GM21528 (cell line): Measurements from ENCODE around the gene LBH.

Experiments
- ATAC-seq: cut with Tn5 transposase; IDR thresholded peaks from one replicate; pipeline ENCODE4 v1.9.1; 2021; ENCODE audit warnings: mild to moderate bottlenecking, moderate library complexity; ENCODE audit not compliant: unreplicated experiment, low FRiP score

The LBH gene

GRCh38 chr2:30231212-30231995 is at the start of gene LBH:
Gene LBH (plus strand): TSS chr2:30231534. CDS start chr2:30231739, 205 bp downstream.
- ATAC-seq, result peak; percentile 51

- no peak for ATAC-seq
These were observed 47.3 kb upstream of the LBH start for GRCh38 chr2:30184035-30184434.

GRCh38 chr2:30185178-30185577 is 46.2 kb upstream of the LBH start:
- ATAC-seq, result no peak

DNA sequence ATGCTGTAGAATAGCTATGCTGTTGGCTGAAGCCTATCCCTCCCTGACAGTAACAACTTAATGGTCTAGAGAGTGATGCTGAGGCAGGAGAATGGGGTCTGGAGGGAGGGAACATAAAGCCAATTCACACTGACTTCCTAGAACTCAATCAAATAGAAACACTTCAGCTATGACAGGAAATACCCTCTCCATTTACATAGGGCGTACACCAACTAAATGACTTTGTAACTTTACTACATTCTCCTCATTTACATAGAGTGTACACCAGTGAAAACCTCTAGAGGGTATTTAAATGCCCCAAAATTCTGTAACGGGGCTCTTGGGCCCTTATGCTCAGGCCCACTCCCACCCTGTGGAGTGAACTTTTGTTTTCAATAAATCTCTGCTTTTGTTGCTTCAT is 43.0 kb upstream of the LBH start:
- no peak for ATAC-seq

GRCh38 chr2:30190637-30191036 is 40.7 kb upstream of the LBH start:
- ATAC-seq, result no peak

DNA sequence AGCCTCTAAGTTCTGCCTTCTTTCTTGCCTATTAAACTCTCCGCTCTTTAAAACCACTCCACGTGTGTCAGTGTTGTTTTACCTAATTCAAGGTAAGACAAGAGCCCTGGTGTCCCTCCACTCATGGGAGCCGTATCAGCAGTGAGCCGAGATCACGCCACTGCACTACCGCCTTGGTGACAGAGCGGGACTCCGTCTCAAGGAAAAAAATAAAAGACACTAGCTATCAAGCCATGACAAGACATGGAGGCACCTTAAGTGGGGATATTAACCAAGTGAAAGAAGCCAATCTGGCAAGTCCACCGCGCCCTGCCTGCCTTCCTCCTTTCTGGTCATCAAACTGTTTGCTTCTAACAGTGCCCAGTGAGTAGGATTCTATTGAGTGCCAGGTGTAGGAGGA is 40.2 kb upstream of the LBH start:
- no peak for ATAC-seq

DNA sequence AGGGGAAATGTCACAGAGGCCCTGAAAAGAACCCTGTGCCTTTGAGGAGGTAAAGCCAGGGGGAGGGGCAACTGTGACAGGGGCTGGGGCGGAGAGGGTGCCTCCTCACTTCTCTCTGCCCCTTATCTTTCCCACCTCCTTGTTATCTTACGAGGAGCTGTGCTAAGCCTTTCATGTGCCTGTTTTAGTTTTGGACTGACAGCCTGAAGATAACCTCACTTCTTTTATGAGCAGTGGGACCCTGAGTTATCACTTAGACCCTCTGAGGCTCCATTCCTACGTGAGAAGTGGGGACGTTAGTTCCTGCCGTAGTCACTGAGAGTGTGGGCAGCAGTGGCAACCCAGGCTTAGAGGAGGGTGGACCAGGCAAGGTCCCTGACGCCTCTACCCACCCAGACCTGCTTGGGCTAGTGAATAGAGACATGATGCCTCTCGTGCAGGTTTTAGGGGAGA is 39.5 kb upstream of the LBH start:
- ATAC-seq, result no peak

GRCh38 chr2:30192314-30192713 is 39.0 kb upstream of the LBH start:
- no peak for ATAC-seq

GRCh38 chr2:30193104-30193681 is 38.1 kb upstream of the LBH start:
- ATAC-seq, result no peak

DNA sequence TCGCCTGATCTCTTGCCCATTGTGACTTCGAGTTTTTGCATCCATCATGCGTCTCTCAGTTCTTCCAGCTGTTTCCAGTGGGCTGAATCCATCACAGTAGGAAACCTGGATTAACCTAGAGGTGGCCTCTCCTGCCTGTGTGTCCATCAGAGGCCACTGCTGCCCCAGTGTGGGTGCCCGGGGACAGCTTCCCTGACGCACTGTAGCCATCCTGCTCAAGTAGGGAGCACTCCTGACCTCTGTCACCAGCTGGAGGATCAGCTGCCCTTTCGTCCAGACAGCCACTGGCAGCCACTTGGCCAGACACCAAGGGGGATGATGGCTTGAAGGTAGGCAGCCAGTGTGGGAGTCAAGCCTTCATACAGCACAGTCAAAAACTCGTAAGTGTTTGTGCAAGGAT is 36.9 kb upstream of the LBH start:
- ATAC-seq, result no peak

DNA sequence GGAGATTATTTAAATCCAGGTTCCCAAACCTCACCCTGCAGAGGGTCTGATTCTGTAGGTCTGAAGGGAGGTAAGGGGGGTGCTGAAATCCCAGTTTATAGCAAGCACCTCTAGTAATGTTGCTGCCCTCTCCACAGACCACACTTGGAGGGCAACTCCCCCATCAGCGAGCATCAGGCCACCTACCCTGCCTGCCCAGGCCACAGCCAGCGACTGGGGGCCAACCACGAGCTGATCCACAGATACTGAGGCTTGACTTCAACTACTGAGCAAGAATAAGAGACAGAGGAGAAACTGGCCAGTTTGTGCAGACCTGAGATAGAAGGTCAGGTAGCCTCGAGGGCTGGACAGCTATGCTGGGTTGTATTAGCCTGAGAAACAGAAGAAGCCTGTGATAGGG is 36.3 kb upstream of the LBH start:
- ATAC-seq, result no peak

- ATAC-seq, result no peak
These were observed 33.7 kb upstream of the LBH start for GRCh38 chr2:30197570-30198192.

DNA sequence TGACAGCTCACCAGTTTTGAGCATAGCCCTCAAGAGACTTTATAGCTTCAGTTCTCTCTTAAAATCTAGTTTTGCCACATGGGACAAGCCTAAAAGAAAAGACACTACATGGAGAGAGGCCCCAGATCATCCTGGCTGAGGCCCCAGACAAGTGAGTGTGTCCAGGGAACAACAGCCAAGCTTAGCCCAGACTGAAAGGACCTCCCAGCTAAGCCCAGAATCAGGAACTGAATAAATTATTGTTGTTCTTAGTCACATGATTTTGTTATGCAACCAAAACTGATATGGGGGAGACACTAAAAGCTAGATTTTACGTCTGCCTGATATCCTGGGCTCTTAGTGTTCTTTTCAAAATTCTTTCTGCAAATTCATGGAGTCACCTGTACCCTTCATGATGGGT is 29.3 kb upstream of the LBH start:
- no peak for ATAC-seq

GRCh38 chr2:30203156-30203555 is 28.2 kb upstream of the LBH start:
- no peak for ATAC-seq

DNA sequence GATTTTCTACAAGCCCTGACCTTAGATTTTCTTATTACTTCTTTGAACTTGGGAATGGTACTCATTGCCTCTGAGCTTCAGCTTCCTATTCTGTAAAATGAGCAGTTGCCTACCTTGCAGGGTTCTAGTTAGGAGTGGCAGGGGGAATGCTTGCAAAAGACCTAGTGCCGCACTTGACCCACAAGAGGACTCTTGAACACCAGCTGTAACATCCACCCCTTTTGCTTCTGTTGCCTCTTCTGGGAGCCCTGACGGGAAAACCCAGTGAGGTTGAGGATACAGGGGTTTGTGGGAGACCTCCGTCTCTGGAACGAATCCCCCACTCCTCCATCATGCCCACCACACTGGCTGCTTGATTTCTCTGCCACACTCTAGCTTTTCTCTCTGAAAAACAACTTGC is 27.1 kb upstream of the LBH start:
- ATAC-seq, result no peak

DNA sequence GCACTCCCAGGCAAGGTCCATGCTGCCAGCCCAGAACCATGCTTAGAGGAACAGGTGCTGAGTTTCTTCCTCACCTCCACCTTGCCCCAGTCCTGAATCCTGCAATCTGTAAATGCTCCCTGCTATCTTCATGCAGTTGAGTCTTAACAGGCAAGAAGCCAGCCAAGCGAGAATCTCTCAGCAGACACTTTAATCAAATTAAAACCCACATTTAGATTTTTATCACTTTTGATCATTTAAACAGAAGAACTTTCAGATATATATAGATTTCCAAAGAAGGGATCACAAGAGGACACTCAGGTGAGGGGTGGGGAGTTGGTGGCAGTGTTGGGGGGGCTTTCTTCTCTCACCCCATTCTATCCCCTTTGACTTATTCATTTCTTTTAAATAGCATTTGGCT is 25.9 kb upstream of the LBH start:
- ATAC-seq, result no peak

- ATAC-seq, result no peak
These were observed 24.6 kb upstream of the LBH start for GRCh38 chr2:30206461-30207430.

DNA sequence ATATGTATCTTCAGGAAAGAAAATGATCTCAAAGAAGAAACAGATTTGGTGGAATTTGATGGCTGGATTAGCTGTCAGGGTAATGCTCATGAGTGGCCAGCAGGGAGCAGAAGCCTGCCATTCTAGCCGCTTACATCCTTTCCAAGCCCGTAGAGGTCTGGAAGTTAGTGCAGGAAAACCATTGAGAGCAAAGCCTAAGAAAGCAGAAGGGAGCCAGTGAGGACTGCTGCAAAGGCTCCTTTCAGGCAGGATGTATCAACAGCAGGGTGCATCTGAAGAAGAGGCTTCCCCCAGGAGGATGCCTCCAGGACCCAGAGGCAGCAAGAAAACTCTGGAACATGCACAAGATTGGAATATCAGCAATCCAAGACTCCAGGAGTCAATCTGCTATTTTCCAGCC is 22.9 kb upstream of the LBH start:
- ATAC-seq, result no peak

DNA sequence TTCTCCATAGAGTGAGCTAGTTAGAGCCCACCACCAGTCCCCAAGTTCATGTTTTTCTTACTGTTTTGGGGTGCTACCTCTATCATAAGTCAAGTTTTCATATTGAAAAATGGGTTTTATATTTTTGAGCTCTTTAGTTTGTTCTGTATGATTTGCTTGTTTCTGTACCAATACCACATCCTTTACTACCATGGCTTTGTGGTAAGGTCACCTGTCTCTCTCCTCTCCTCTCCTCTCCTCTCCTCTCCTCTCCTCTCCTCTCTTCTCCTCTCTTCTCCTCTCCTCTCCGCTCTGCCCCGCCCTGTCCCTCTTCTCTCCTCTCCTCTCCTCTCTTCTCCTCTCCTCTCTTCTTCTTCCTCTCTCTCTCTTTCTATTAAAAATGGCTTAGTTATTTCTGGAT is 22.1 kb upstream of the LBH start:
- no peak for ATAC-seq

GRCh38 chr2:30213326-30213725 is 18.0 kb upstream of the LBH start:
- no peak for ATAC-seq
